Activated CD8-positive, alpha-beta T cell treated with anti-CD3 and anti-CD28 coated beads for 36 hours (primary cell): ENCODE results near the gene CTXN1. TPM values are rescaled to one million over a fixed set of nuclear protein-coding genes. Genes with fewer than 3 reads are reported as not detected.
A peak's percentile ranks its signal among the peaks of the same experiment; 100 is the strongest.

Experiments used
- ATAC-seq: fragments of 200-7000 bp; cut with Tn5 transposase; one replicate; pipeline ENCODE4 v1.10.0; 2021; ENCODE audit warnings: mild to moderate bottlenecking, moderate library complexity
- CTCF ChIA-PET: fragments of 350-600 bp; sonication (Branson Sonifier 250); formaldehyde crosslinking; loops from one replicate; lab custom pipeline; 2021; ENCODE audit warnings: antibody characterized with exemption; lab: Charles Lee
- POLR2A ChIA-PET: fragments of 350-600 bp; sonication (Branson Sonifier 250); formaldehyde crosslinking; loops from one replicate; lab custom pipeline; 2021; ENCODE audit warnings: antibody characterized with exemption; lab: Charles Lee
- DNase-seq: peaks from one replicate; pipeline ENCODE4 v3.0.0-alpha.2; 2020
- H3K27ac Mint-ChIP-seq: one replicate; pipeline ENCODE4 v1.8.0; 2021; ENCODE audit warnings: mild to moderate bottlenecking, mixed read lengths
- H3K27me3 Mint-ChIP-seq: one replicate; pipeline ENCODE4 v1.8.0; 2021; ENCODE audit warnings: mixed read lengths
- H3K36me3 Mint-ChIP-seq: one replicate; pipeline ENCODE4 v1.8.0; 2021; ENCODE audit warnings: low read depth, mixed read lengths
- H3K4me1 Mint-ChIP-seq: one replicate; pipeline ENCODE4 v1.8.0; 2021; ENCODE audit warnings: low read depth, mixed read lengths
- H3K4me3 Mint-ChIP-seq: one replicate; pipeline ENCODE4 v1.8.0; 2021; ENCODE audit warnings: mild to moderate bottlenecking, moderate library complexity, mixed read lengths
- H3K9me3 Mint-ChIP-seq: one replicate; pipeline ENCODE4 v1.8.0; 2021; ENCODE audit warnings: mixed read lengths
- CTCF ChIP-seq: fragments of 200-600 bp; IDR thresholded peaks from one replicate; pipeline ENCODE4 v1.8.0; 2022; ENCODE audit warnings: antibody characterized with exemption, mild to moderate bottlenecking
- intact Hi-C: fragments of 100-400 bp; cut with micrococcal nuclease; formaldehyde crosslinking; loops from one replicate; pipeline ENCODE4 v1.10.0; 2022
- total RNA-seq, 2 experiments: library from RNA; stranded (reverse); gene quantifications; one replicate each; pipeline ENCODE4 v1.2.3, GENCODE V29; 2021

CTXN1 gene
- under 1 TPM; 0.74 to 0.87 TPM for total RNA-seq

DNA sequence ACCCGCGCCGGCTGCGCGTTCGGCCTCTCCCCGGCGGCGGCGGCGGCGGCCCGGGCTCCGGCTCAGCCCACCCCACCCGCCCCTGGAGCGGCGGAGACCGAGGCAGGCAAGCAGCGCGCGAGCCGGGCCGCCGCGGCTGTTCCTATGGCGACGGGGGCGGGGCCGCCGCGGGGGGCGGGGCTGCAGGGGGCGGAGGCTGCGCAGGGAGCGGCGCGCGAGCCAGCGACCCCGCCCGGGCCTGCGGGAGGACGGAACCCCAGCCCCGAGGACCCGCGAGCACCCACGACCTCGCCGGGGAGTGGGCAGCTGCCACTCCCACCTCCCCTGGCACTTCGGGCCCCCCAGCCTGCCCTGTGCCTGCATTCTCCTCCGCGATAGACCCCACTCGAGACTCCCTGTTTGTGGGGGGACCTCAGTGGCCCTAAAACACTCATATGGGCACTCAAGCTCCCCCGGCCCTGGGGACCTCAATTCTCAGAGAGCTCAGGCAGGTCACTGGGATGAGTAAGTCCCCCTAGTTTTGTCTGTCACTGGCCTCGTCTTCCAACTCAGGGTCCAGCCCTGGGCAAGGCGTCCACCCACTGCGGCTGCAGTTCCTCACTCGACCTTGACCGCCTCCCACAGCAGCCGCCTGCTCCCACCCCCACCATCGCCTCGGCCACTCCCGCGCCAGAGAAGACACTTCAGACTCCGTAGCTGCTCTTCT is at the start of gene CTXN1:
CTXN1 (minus strand) TSS at position 115 of the 706 bp plus-strand sequence. CDS start 597 bp downstream, outside the sequence.
- POLR2A ChIA-PET: interaction anchor here (0.7 to 7.7 kb wide), 4 partner anchors 9 to 16 kb away, joined by 3 to 81 read pairs (median 8); partner anchors contain the start of gene TIMM44

GRCh38 chr19:7975037-7975436 is 49.1 kb upstream of the CTXN1 start:
- ChIA-PET POLR2A (interaction anchor here (0.6 kb wide), 1 partner anchor 25 kb away, joined by 3 read pairs; no protein-coding TSS in a partner anchor), CTCF (interaction anchor here (1.2 to 1.6 kb wide), 2 partner anchors 46 to 278 kb away, joined by 3 read pairs; no protein-coding TSS in a partner anchor)
- Mint-ChIP-seq H3K4me3 (no peak overlapping the region), H3K9me3 (no peaks in the 10 kb centered on the region), H3K36me3 (peaks cover 13% of the 10 kb centered on the region), H3K27ac (no peak overlapping the region), H3K27me3 (no peaks in the 10 kb centered on the region), H3K4me1 (no peaks in the 10 kb centered on the region)
- TF ChIP-seq CTCF: no peak
- intact Hi-C loops: no loop called here
- ATAC-seq (no peak), DNase-seq (no peak)

More for the DNA sequence above, at the start of gene CTXN1:
- Mint-ChIP-seq H3K27me3 (no peaks in the 10 kb centered on the region), H3K9me3 (no peaks in the 10 kb centered on the region), H3K4me3 (peak within 1 kb of the TSS; percentile 56), H3K36me3 (peaks cover 20% of the 10 kb centered on the region), H3K27ac (no peak within 1 kb of the TSS), H3K4me1 (peaks cover 16% of the 10 kb centered on the region)
- no peak for TF ChIP-seq CTCF
- intact Hi-C loops: loop anchor here (10.0 kb wide), 1 partner anchor 71 kb away; no protein-coding TSS in a partner anchor
- CTCF ChIA-PET: interaction anchor here (0.9 kb wide), 1 partner anchor 22 kb away, joined by 3 read pairs; the partner anchor contains the start of gene MAP2K7
- peak; percentile 78 for DNase-seq
- ATAC-seq: peak; percentile 62

DNA sequence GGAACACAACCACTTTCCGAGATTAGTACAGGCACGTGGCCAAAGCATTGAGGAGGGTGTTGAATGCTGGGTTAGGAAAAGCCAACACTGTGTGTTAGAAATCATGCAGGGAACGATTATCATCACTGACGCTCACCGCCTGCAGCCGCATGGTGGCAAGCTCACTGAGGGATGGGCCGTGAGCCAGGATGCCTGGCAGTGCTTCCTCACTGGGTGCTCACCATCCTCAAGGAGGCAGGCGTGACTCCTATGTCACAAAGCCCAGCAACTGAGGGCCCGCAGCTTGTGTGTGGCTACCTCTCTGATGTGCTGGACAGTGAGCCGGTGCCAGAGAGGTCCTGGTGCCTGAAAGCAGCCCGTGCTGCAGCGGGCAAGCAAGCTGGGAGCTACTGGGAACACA is 47.9 kb upstream of the CTXN1 start:
- H3K36me3 Mint-ChIP-seq: peaks cover 15% of the 10 kb centered on the region
- no peaks in the 10 kb centered on the region for H3K9me3 Mint-ChIP-seq
- DNase-seq (no peak), ATAC-seq (no peak)
- H3K4me3 Mint-ChIP-seq: no peak overlapping the region
- no peak for TF ChIP-seq CTCF
- intact Hi-C loops: no loop called here
- POLR2A ChIA-PET: no interaction called here
- CTCF ChIA-PET: interaction anchor here (0.8 to 1.6 kb wide), 2 partner anchors 28 to 45 kb away, joined by 3 read pairs; no protein-coding TSS in a partner anchor
- H3K4me1 Mint-ChIP-seq: no peaks in the 10 kb centered on the region
- no peak overlapping the region for H3K27ac Mint-ChIP-seq
- no peaks in the 10 kb centered on the region for H3K27me3 Mint-ChIP-seq

DNA sequence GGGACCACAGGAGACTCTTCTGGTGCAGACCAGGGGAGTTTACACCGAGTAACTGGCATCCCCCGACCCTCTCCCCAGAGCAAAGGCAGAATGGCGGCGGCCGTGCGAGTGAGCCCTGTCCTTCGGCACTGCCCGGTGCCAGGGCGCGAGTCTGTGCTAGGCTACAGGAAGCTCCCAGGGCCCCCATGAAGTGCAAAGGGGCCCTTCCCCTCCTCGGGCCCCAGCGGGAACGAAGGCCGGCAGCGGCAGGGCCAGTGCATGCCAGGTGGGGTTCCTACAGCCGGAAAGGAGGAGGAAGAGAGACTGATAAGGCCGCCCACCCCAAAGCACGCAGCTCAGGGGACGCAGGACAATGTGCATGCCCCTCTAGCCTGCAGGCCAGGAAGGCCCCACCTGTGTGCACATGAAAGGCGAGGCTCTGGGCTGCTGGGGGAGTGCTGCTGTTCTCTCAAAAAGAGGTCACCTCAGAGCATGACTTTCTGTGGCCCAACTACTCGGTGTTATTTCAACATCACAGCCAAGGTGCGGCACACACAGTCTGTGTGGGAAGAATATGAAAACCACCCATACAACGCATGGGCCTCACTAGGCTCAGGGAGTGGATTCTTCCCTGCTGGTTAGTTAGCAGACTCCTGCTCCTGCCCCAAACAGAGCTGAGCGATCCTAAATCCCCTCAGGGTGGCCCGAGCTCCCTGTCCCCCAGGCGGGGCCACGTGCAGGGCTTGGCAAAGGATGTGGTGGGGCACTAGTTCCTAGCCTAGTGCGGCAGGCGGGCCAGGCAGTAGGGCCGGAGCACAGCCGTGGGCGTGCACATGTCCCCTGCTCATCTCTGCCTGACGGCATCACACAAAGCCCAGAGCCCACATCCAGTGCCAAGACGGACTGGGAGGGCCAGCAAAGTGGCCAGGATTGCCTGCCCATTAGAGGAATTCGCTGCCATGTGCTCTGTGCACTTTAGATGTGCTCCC is 45.9 kb upstream of the CTXN1 start:
- Mint-ChIP-seq H3K9me3 (no peaks in the 10 kb centered on the region), H3K27me3 (no peaks in the 10 kb centered on the region), H3K36me3 (peaks cover 24% of the 10 kb centered on the region), H3K4me3 (no peak overlapping the region), H3K4me1 (no peaks in the 10 kb centered on the region), H3K27ac (no peak overlapping the region)
- ATAC-seq: no peak
- TF ChIP-seq CTCF: no peak
- CTCF ChIA-PET: interaction anchor here (0.9 to 4.7 kb wide), 6 partner anchors 9 to 59 kb away, joined by 5 to 28 read pairs (median 7); partner anchors contain the start of gene TIMM44
- POLR2A ChIA-PET: interaction anchor here (1.2 to 1.7 kb wide), 2 partner anchors 27 to 28 kb away, joined by 3 to 5 read pairs; no protein-coding TSS in a partner anchor
- DNase-seq: no peak
- intact Hi-C loops: no loop called here
